ENCODE data around the gene TBX1. TPM values are rescaled to one million over a fixed set of nuclear protein-coding genes. Genes with fewer than 3 reads are reported as not detected.

TBX1 gene
- total and polyA plus RNA-seq, 2 experiments from 2014 or later: 0.07 TPM; not detected in 1

GRCh38 chr22:19714312-19715187 lies 46.0 kb upstream of the TBX1 start, which contains the start of gene SEPTIN5:
TSS of gene SEPTIN5 (plus strand) at chr22:19714503. CDS start at chr22:19714589, 86 bp downstream.
- no peaks in the 10 kb centered on the region for H4K20me1 ChIP-seq (ENCODE audit: insufficient read depth, poor library complexity, severe bottlenecking)
- TF ChIP-seq CTCF (IDR thresholded peaks at IDR 0.05; ENCODE audit: poor library complexity): no peak
- no peak for TF ChIP-seq EZH2phosphoT487 (IDR thresholded peaks at IDR 0.05; ENCODE audit: low read depth, severe bottlenecking, unreplicated experiment)
- no peak for TF ChIP-seq EZH2 (IDR thresholded peaks at IDR 0.05; ENCODE audit: borderline replicate concordance)
- H3K79me2 ChIP-seq: no peaks in the 10 kb centered on the region
- H3K4me2 ChIP-seq: peak within 1 kb of the TSS; percentile 99
- H3K36me3 ChIP-seq (replicated peaks; ENCODE audit: insufficient read depth, low read depth): no peaks in the 10 kb centered on the region
- H3K9me3 ChIP-seq (ENCODE audit: low read depth): no peaks in the 10 kb centered on the region
- peaks cover 13% of the 10 kb centered on the region for H3K4me1 ChIP-seq (ENCODE audit: insufficient read depth)
- H3K27ac ChIP-seq: no peak within 1 kb of the TSS
- H3K27me3 ChIP-seq: peaks cover 40% of the 10 kb centered on the region
- H2AFZ ChIP-seq: peak within 1 kb of the TSS; percentile 74
- H3K4me3 ChIP-seq: peak within 1 kb of the TSS; percentile 39
- DNase-seq (ENCODE audit: low spot score): no peak
- no peaks in the 10 kb centered on the region for H3K9me2 ChIP-seq (replicated peaks; ENCODE audit: insufficient read depth)
- 2% methylated on average over 18 of the region's 106 CpGs for WGBS (ENCODE audit: low lambda C conversion rate, missing lambda C conversion rate)

GRCh38 chr22:19715188-19715930 lies 45.2 kb upstream of the TBX1 start:
- Histone ChIP-seq H3K27ac (no peak overlapping the region), H3K9me2 (replicated peaks; ENCODE audit: insufficient read depth) (no peaks in the 10 kb centered on the region), H2AFZ (no peak overlapping the region), H3K4me2 (peak overlapping the region; percentile 99), H3K36me3 (replicated peaks; ENCODE audit: insufficient read depth, low read depth) (no peaks in the 10 kb centered on the region), H3K9me3 (ENCODE audit: low read depth) (no peaks in the 10 kb centered on the region), H3K4me1 (ENCODE audit: insufficient read depth) (peaks cover 13% of the 10 kb centered on the region), H3K79me2 (no peaks in the 10 kb centered on the region), H4K20me1 (ENCODE audit: insufficient read depth, poor library complexity, severe bottlenecking) (no peaks in the 10 kb centered on the region), H3K27me3 (peaks cover 49% of the 10 kb centered on the region), H3K4me3 (no peak overlapping the region)
- DNase-seq (ENCODE audit: low spot score): no peak
- TF ChIP-seq CTCF (IDR thresholded peaks at IDR 0.05; ENCODE audit: poor library complexity) (no peak), EZH2 (IDR thresholded peaks at IDR 0.05; ENCODE audit: borderline replicate concordance) (no peak), EZH2phosphoT487 (IDR thresholded peaks at IDR 0.05; ENCODE audit: low read depth, severe bottlenecking, unreplicated experiment) (no peak)
- WGBS (ENCODE audit: low lambda C conversion rate, missing lambda C conversion rate): 83% methylated on average over 4 of the region's 4 CpGs

GRCh38 chr22:19716041-19716828 lies 44.3 kb upstream of the TBX1 start:
- no peaks in the 10 kb centered on the region for H4K20me1 ChIP-seq (ENCODE audit: insufficient read depth, poor library complexity, severe bottlenecking)
- WGBS (ENCODE audit: low lambda C conversion rate, missing lambda C conversion rate): 89% methylated on average over 11 of the region's 11 CpGs
- no peak overlapping the region for H3K4me3 ChIP-seq
- H3K79me2 ChIP-seq: no peaks in the 10 kb centered on the region
- no peak overlapping the region for H3K27ac ChIP-seq
- H3K27me3 ChIP-seq: peaks cover 57% of the 10 kb centered on the region
- H3K9me2 ChIP-seq (replicated peaks; ENCODE audit: insufficient read depth): no peaks in the 10 kb centered on the region
- H3K4me1 ChIP-seq (ENCODE audit: insufficient read depth): peaks cover 13% of the 10 kb centered on the region
- no peak overlapping the region for H2AFZ ChIP-seq
- H3K36me3 ChIP-seq (replicated peaks; ENCODE audit: insufficient read depth, low read depth): no peaks in the 10 kb centered on the region
- H3K4me2 ChIP-seq: no peak overlapping the region
- no peaks in the 10 kb centered on the region for H3K9me3 ChIP-seq (ENCODE audit: low read depth)
- TF ChIP-seq EZH2phosphoT487 (IDR thresholded peaks at IDR 0.05; ENCODE audit: low read depth, severe bottlenecking, unreplicated experiment): no peak
- no peak for TF ChIP-seq CTCF (IDR thresholded peaks at IDR 0.05; ENCODE audit: poor library complexity)
- no peak for TF ChIP-seq EZH2 (IDR thresholded peaks at IDR 0.05; ENCODE audit: borderline replicate concordance)
- no peak for DNase-seq (ENCODE audit: low spot score)

All from hepatocyte (in vitro differentiated cells).